GM12878 (cell line): ENCODE measurements around the gene DLK2. TPM values are rescaled to one million over a fixed set of nuclear protein-coding genes. Genes with fewer than 3 reads are reported as not detected.

Source experiments
- BCL11A ChIP-seq: IDR thresholded peaks from 2 replicates; pipeline ENCODE4 v1.6.1; 2011; ENCODE audit warnings: low read depth, low read length
- CBX3 ChIP-seq: fragments of 200-600 bp; sonication (generic); IDR thresholded peaks from 2 replicates; pipeline ENCODE4 v1.6.1; 2016; ENCODE audit warnings: low read depth, borderline replicate concordance
- CTCF ChIP-seq, 3 experiments: IDR thresholded peaks in 2 of 3; conservative IDR thresholded peaks in 1 of 3; 2 replicates each; pipeline ENCODE4 v1.5.1; 2011; ENCODE audit warnings: low read depth in 3 of 3, low read length in 3 of 3, mild to moderate bottlenecking in 3 of 3, control low read depth in 2 of 3, moderate library complexity in 2 of 3, inconsistent platforms in 1 of 3, mixed read lengths in 1 of 3; ENCODE audit not compliant: control insufficient read depth in 2 of 3, insufficient read depth in 1 of 3; ENCODE audit errors: extremely low read depth in 1 of 3
- ELK1 ChIP-seq: IDR thresholded peaks from 2 replicates; pipeline ENCODE4 v1.6.1; 2012; ENCODE audit warnings: low read depth, low read length, improper control_type of control experiment
- ETV6 ChIP-seq, 2 experiments: fragments of 450-650 bp in 1 of 2; IDR thresholded peaks in 1 of 2; conservative IDR thresholded peaks in 1 of 2; 2 replicates each; pipeline ENCODE4 v1.6.1; 2014; ENCODE audit warnings: antibody characterized with exemption in 1 of 2, borderline replicate concordance in 1 of 2, low read depth in 1 of 2, mild to moderate bottlenecking in 1 of 2, moderate library complexity in 1 of 2
- GATAD2B ChIP-seq: fragments of 450-650 bp; conservative IDR thresholded peaks from 2 replicates; pipeline ENCODE4 v1.6.1; 2017; ENCODE audit warnings: low read depth, mild to moderate bottlenecking, moderate library complexity
- IRF5 ChIP-seq: fragments of 450-650 bp; IDR thresholded peaks from 2 replicates; pipeline ENCODE4 v1.6.1; 2017; ENCODE audit warnings: borderline replicate concordance
- MEF2A ChIP-seq: IDR thresholded peaks from 2 replicates; pipeline ENCODE4 v1.6.1; 2011; ENCODE audit warnings: low read depth, mild to moderate bottlenecking, low read length, moderate library complexity; ENCODE audit not compliant: insufficient read depth
- NR2C1 ChIP-seq: fragments of 450-650 bp; IDR thresholded peaks from 2 replicates; pipeline ENCODE4 v1.6.1; 2017; ENCODE audit warnings: antibody characterized with exemption, mild to moderate bottlenecking, moderate library complexity
- PAX5 ChIP-seq: IDR thresholded peaks from 2 replicates; pipeline ENCODE4 v1.6.1; 2011; ENCODE audit warnings: low read depth, low read length, borderline replicate concordance
- PBX3 ChIP-seq: IDR thresholded peaks from 2 replicates; pipeline ENCODE4 v1.6.1; 2011; ENCODE audit warnings: mild to moderate bottlenecking, low read depth, low read length, moderate library complexity; ENCODE audit not compliant: insufficient replicate concordance
- POLR2AphosphoS5 ChIP-seq: IDR thresholded peaks from 2 replicates; pipeline ENCODE4 v1.6.1; 2011; ENCODE audit warnings: mild to moderate bottlenecking, low read length, inconsistent platforms
- TCF12 ChIP-seq: IDR thresholded peaks from 2 replicates; pipeline ENCODE4 v1.6.1; 2011; ENCODE audit warnings: low read depth, mild to moderate bottlenecking, low read length
- TCF7 ChIP-seq: IDR thresholded peaks from 2 replicates; pipeline ENCODE4 v1.6.1; 2014; ENCODE audit warnings: antibody characterized with exemption, borderline replicate concordance
- USF1 ChIP-seq: IDR thresholded peaks from 2 replicates; pipeline ENCODE4 v1.6.1; 2011; ENCODE audit warnings: borderline replicate concordance, low read depth, mild to moderate bottlenecking, moderate library complexity, mixed read lengths, low read length; ENCODE audit not compliant: insufficient read depth; ENCODE audit errors: extremely low read length
- YY1 ChIP-seq: IDR thresholded peaks from 2 replicates; pipeline ENCODE4 v1.6.1; 2011; ENCODE audit warnings: low read depth, mild to moderate bottlenecking, low read length
- ZBTB40 ChIP-seq: fragments of 450-650 bp; IDR thresholded peaks from 2 replicates; pipeline ENCODE4 v1.6.1; 2016; ENCODE audit warnings: mild to moderate bottlenecking, moderate library complexity, borderline replicate concordance
- ZSCAN29 ChIP-seq: fragments of 450-650 bp; IDR thresholded peaks from 2 replicates; pipeline ENCODE4 v1.6.1; 2017; ENCODE audit warnings: mild to moderate bottlenecking, moderate library complexity
- polyA plus RNA-seq, 11 experiments: library from polyadenylated mRNA; depleted of rRNA in 4 of 11; unstranded in 6 of 11; stranded (reverse) in 5 of 11; fragments of >200 nt; fragmentation: Nextera tagmentation in 4 of 11; fragmentation: Illumina TruSeq in 1 of 11; extraction: Ambion mirVana in 4 of 11; extraction: Trizol in 1 of 11; gene quantifications; 1 replicate in 1 of 11; 2 replicates in 10 of 11; pipeline versions ENCODE4 v1.2.1 to v1.2.3, GENCODE V29; 2011 to 2016; ENCODE audit warnings: inconsistent platforms in 2 of 11, missing spikeins in 2 of 11, low read depth in 1 of 11
- total RNA-seq, 4 experiments: library from RNA; depleted of rRNA in 3 of 4; stranded (reverse); fragments of >200 nt in 3 of 4; fragmentation: Illumina TruSeq in 1 of 4; extraction: Trizol in 1 of 4; gene quantifications; 2 replicates each; pipeline versions ENCODE4 v1.2.1 to v1.2.3, GENCODE V29; 2013 to 2021

Gene DLK2
- total and polyA plus RNA-seq, 10 of the 15 experiments (the other 5 are each of a cell fraction or from before 2014, with no cell fraction given) = 0.03 to 0.55 (median 0.38) TPM; not detected in 4

- TF ChIP-seq IRF5 = no peak; the same call in 1 of the 2 replicates
- no peak for TF ChIP-seq NR2C1
- peak; percentile 3; the same call in 1 of the 2 replicates for TF ChIP-seq TCF12
- TF ChIP-seq CBX3 = no peak
- TF ChIP-seq PAX5 = no peak
- no peak for TF ChIP-seq BCL11A
- TF ChIP-seq MEF2A = no peak
- no peak for TF ChIP-seq ZSCAN29
- no peak for TF ChIP-seq TCF7
- TF ChIP-seq POLR2AphosphoS5 = peak; percentile 57
- no peak for TF ChIP-seq PBX3
- peak; percentile 66 for TF ChIP-seq YY1
- TF ChIP-seq USF1 = no peak
- TF ChIP-seq CTCF (IDR thresholded peaks at IDR 0.05 in 2 of 3, conservative IDR thresholded peaks at IDR 0.05 in 1 of 3; ENCODE audit: control insufficient read depth in 2 of 3, extremely low read depth in 1 of 3, insufficient read depth in 1 of 3, low read depth in 3 of 3, low read length in 3 of 3) = peak; percentile 33 to 39 (median 38)
- TF ChIP-seq ETV6 (conservative IDR thresholded peaks at IDR 0.05 in 1 of 2, IDR thresholded peaks at IDR 0.05 in 1 of 2; ENCODE audit: borderline replicate concordance in 1 of 2, low read depth in 1 of 2) = no peak
- 0 out of 2 replicates have a peak, but pooled peaks have one; percentile 14 for TF ChIP-seq ELK1
- no peak; the same call in 1 of the 2 replicates for TF ChIP-seq ZBTB40
- TF ChIP-seq GATAD2B = peak; percentile 48
Observed at GRCh38 chr6:43427406-43428111, 27.8 kb downstream of the DLK2 start, which contains the start of gene ABCC10 (continued).
